SK-N-SH (cell line): Measurements from ENCODE around the gene PHACTR3. TPM values are rescaled to one million over a fixed set of nuclear protein-coding genes. Genes with fewer than 3 reads are reported as not detected.

Source experiments
- CTCF ChIA-PET: fragments of 300-600, 350-600 bp; formaldehyde crosslinking; extraction: SDS; loops from one replicate; lab custom pipeline; 2021; lab: Yijun Ruan, JAX
- POLR2A ChIA-PET: fragments of 350-600 bp; sonication (Branson Sonifier 250); formaldehyde crosslinking; extraction: SDS; loops from one replicate; lab custom pipeline; 2020; ENCODE audit warnings: antibody characterized with exemption, inconsistent platforms; lab: Yijun Ruan, JAX
- DNase-seq: peaks from one replicate; pipeline ENCODE4 v3.0.0; 2012
- H2AFZ ChIP-seq: fragments of 200-600 bp; sonication (generic); 2 replicates; pipeline ENCODE4 v1.8.1; 2016; ENCODE audit warnings: antibody characterized with exemption, mild to moderate bottlenecking, low read depth
- H3F3A ChIP-seq: fragments of 200-600 bp; sonication (generic); replicated peaks from 2 replicates; pipeline ENCODE3; 2016; ENCODE audit warnings: antibody characterized with exemption, mild to moderate bottlenecking; ENCODE audit not compliant: insufficient read depth
- H3K27ac ChIP-seq, 2 experiments: fragments of 200-500 bp in 1 of 2; fragments of 200-600 bp in 1 of 2; sonication (Bioruptor generic) in 1 of 2; sonication (generic), shearing (Covaris generic) in 1 of 2; 2 replicates each; pipeline versions ENCODE4 v1.5.1 to v1.6.1; 2014 to 2016; ENCODE audit warnings: low read depth in 2 of 2, inconsistent platforms in 1 of 2, low read length in 1 of 2, mild to moderate bottlenecking in 1 of 2, mixed read lengths in 1 of 2
- H3K27me3 ChIP-seq: fragments of 200-600 bp; sonication (generic), shearing (Covaris generic); 2 replicates; pipeline ENCODE4 v1.6.1; 2016; ENCODE audit warnings: mixed run types; ENCODE audit not compliant: insufficient read depth
- H3K36me3 ChIP-seq, 2 experiments: fragments of 200-500 bp in 1 of 2; fragments of 200-600 bp in 1 of 2; sonication (Bioruptor generic) in 1 of 2; sonication (generic) in 1 of 2; replicated peaks in 1 of 2; 2 replicates each; pipeline versions ENCODE3 to v1.5.1; 2014 to 2016; ENCODE audit warnings: low read length in 1 of 2, mild to moderate bottlenecking in 1 of 2; ENCODE audit not compliant: insufficient read depth in 2 of 2, control insufficient read depth in 1 of 2
- H3K4me1 ChIP-seq, 2 experiments: fragments of 200-500 bp in 1 of 2; fragments of 200-600 bp in 1 of 2; sonication (Bioruptor generic) in 1 of 2; sonication (generic), shearing (Covaris generic) in 1 of 2; 2 replicates each; pipeline versions ENCODE4 v1.5.1 to v1.6.1; 2014 to 2016; ENCODE audit warnings: low read depth in 1 of 2, low read length in 1 of 2, mixed run types in 1 of 2; ENCODE audit not compliant: insufficient read depth in 2 of 2, control insufficient read depth in 1 of 2
- H3K4me2 ChIP-seq: fragments of 200-600 bp; sonication (generic), shearing (Covaris generic); 2 replicates; pipeline ENCODE4 v1.6.1; 2017; ENCODE audit warnings: mixed run types
- H3K4me3 ChIP-seq, 2 experiments: fragments of 200-500 bp in 1 of 2; fragments of 200-600 bp in 1 of 2; sonication (Bioruptor generic) in 1 of 2; sonication (generic), shearing (Covaris generic) in 1 of 2; 2 replicates each; pipeline versions ENCODE4 v1.5.1 to v1.8.1; 2014 to 2016; ENCODE audit warnings: low read depth in 2 of 2, inconsistent platforms in 1 of 2, low read length in 1 of 2, mild to moderate bottlenecking in 1 of 2, mixed read lengths in 1 of 2, moderate library complexity in 1 of 2
- H3K79me2 ChIP-seq: fragments of 200-600 bp; sonication (generic); 2 replicates; pipeline ENCODE4 v1.8.1; 2017; ENCODE audit warnings: mild to moderate bottlenecking; ENCODE audit not compliant: insufficient read depth
- H3K9ac ChIP-seq: fragments of 200-600 bp; sonication (generic); 2 replicates; pipeline ENCODE4 v1.6.1; 2017; ENCODE audit warnings: mixed run types
- H3K9me2 ChIP-seq: fragments of 200-600 bp; sonication (generic); 2 replicates; pipeline ENCODE4 v1.6.1; 2017; ENCODE audit warnings: mixed run types
- H3K9me3 ChIP-seq: fragments of 200-600 bp; sonication (generic); 2 replicates; pipeline ENCODE4 v1.6.1; 2017; ENCODE audit warnings: mixed run types, mild to moderate bottlenecking, moderate library complexity
- H4K20me1 ChIP-seq: fragments of 200-600 bp; sonication (generic); 2 replicates; pipeline ENCODE4 v1.6.1; 2017; ENCODE audit warnings: mild to moderate bottlenecking, mixed run types; ENCODE audit not compliant: insufficient read depth
- ELF1 ChIP-seq: IDR thresholded peaks from 2 replicates; pipeline ENCODE4 v1.4.0; 2012
- EP300 ChIP-seq, 2 experiments: IDR thresholded peaks; 2 replicates each; pipeline versions ENCODE4 v1.4.0 to v1.6.1; 2012; ENCODE audit warnings: borderline replicate concordance in 1 of 2, low read depth in 1 of 2, low read length in 1 of 2
- FOSL2 ChIP-seq: IDR thresholded peaks from 2 replicates; pipeline ENCODE4 v1.4.0; 2012; ENCODE audit warnings: low read depth, mild to moderate bottlenecking, moderate library complexity, borderline replicate concordance
- FOXM1 ChIP-seq: IDR thresholded peaks from 2 replicates; pipeline ENCODE4 v1.4.0; 2012; ENCODE audit warnings: low read depth, mild to moderate bottlenecking
- MAX ChIP-seq: IDR thresholded peaks from 2 replicates; pipeline ENCODE4 v1.4.0; 2012; ENCODE audit warnings: low read depth
- MEF2A ChIP-seq: IDR thresholded peaks from 2 replicates; pipeline ENCODE4 v1.4.0; 2012; ENCODE audit warnings: low read depth, borderline replicate concordance
- MXI1 ChIP-seq: IDR thresholded peaks from 2 replicates; pipeline ENCODE4 v1.6.1; 2012; ENCODE audit warnings: mild to moderate bottlenecking, low read depth, low read length, improper control_type of control experiment
- NFIC ChIP-seq: IDR thresholded peaks from 2 replicates; pipeline ENCODE4 v1.4.0; 2012; ENCODE audit warnings: borderline replicate concordance
- PBX3 ChIP-seq: IDR thresholded peaks from 2 replicates; pipeline ENCODE4; 2012
- RAD21 ChIP-seq: IDR thresholded peaks from 2 replicates; pipeline ENCODE4 v1.6.1; 2012; ENCODE audit warnings: mild to moderate bottlenecking, low read length
- RCOR1 ChIP-seq: fragments of 150-350 bp; IDR thresholded peaks from 2 replicates; pipeline ENCODE4 v1.6.1; 2017; ENCODE audit warnings: antibody characterized with exemption, low read length
- RFX5 ChIP-seq: IDR thresholded peaks from 2 replicates; pipeline ENCODE4 v1.6.1; 2012; ENCODE audit warnings: mild to moderate bottlenecking, improper control_type of control experiment, low read length
- SMC3 ChIP-seq: IDR thresholded peaks from 2 replicates; pipeline ENCODE4 v1.6.1; 2012; ENCODE audit warnings: low read depth, low read length, improper control_type of control experiment
- TAF1 ChIP-seq: IDR thresholded peaks from 2 replicates; pipeline ENCODE4 v1.6.1; 2012; ENCODE audit warnings: low read depth, mild to moderate bottlenecking, low read length, moderate library complexity, borderline replicate concordance
- TCF12 ChIP-seq: IDR thresholded peaks from 2 replicates; pipeline ENCODE4 v1.4.0; 2012
- USF1 ChIP-seq: IDR thresholded peaks from 2 replicates; pipeline ENCODE4 v1.4.0; 2012; ENCODE audit warnings: low read depth, borderline replicate concordance
- YY1 ChIP-seq: IDR thresholded peaks from 2 replicates; pipeline ENCODE4 v1.4.0; 2012; ENCODE audit warnings: low read depth, mild to moderate bottlenecking
- ZBTB33 ChIP-seq: IDR thresholded peaks from 2 replicates; pipeline ENCODE4 v1.4.0; 2012; ENCODE audit warnings: low read depth, borderline replicate concordance
- WGBS: methylation state at CpG from one replicate; pipeline ENCODE4 v1.1.6; 2017; ENCODE audit warnings: low lambda C conversion rate; 5-methylcytosine and 5-hydroxymethylcytosine counted together
- polyA plus RNA-seq, 3 experiments: library from polyadenylated mRNA; depleted of rRNA; stranded (reverse); fragments of >200 nt; gene quantifications; 2 replicates each; pipeline ENCODE4 v1.2.3, GENCODE V29; 2012

The PHACTR3 gene
- polyA plus RNA-seq, 1 of the 3 experiments (the other 2 are of a cell fraction): 0.10 TPM

- 3% methylated on average over 19 of the region's 88 CpGs for WGBS
- peak; percentile 84 for DNase-seq
- peaks cover 0 to 3% of the 10 kb centered on the region in 2 experiments; a peak in 1 of 4 replicates for H3K4me1 ChIP-seq
- no peaks in the 10 kb centered on the region for H3K36me3 ChIP-seq
- peak overlapping the region in 1 of 2 experiments; percentile 47; a peak in 2 of 4 replicates for H3K4me3 ChIP-seq
- ChIA-PET CTCF (interaction anchor here (1.4 to 10.7 kb wide), 3 partner anchors 25 to 145 kb away, joined by 5 to 190 read pairs (median 17); no protein-coding TSS in a partner anchor), POLR2A (interaction anchor here (0.6 to 1.4 kb wide), 7 partner anchors 8 to 155 kb away, joined by 3 to 7 read pairs (median 3); no protein-coding TSS in a partner anchor)
- H3F3A ChIP-seq: no peaks in the 10 kb centered on the region
- no peak overlapping the region for H3K9ac ChIP-seq
- no peaks in the 10 kb centered on the region for H3K9me2 ChIP-seq
- H2AFZ ChIP-seq: no peak overlapping the region
- H3K9me3 ChIP-seq: no peaks in the 10 kb centered on the region
- H3K4me2 ChIP-seq: no peak overlapping the region
- no peaks in the 10 kb centered on the region for H3K79me2 ChIP-seq
- H4K20me1 ChIP-seq: no peaks in the 10 kb centered on the region
- H3K27me3 ChIP-seq: peaks cover 16% of the 10 kb centered on the region
- TF ChIP-seq MXI1 (0 out of 2 replicates have a peak, but pooled peaks have one; percentile 7), MEF2A (no peak)
- peak overlapping the region in 1 of 2 experiments; percentile 50; a peak in 2 of 4 replicates for H3K27ac ChIP-seq
Measured at GRCh38 chr20:59604741-59605600, 631 bp downstream of the PHACTR3 start.

GRCh38 chr20:59605601-59606364 is 1.4 kb downstream of the PHACTR3 start:
- peak; percentile 66 for DNase-seq
- no peak for TF ChIP-seq YY1
- no peak for TF ChIP-seq RCOR1
- no peak for TF ChIP-seq SMC3
- TF ChIP-seq ZBTB33: no peak
- TF ChIP-seq NFIC: no peak
- TF ChIP-seq FOSL2: no peak
- TF ChIP-seq RAD21: no peak
- TF ChIP-seq USF1: no peak
- no peak for TF ChIP-seq ELF1
- no peak for TF ChIP-seq FOXM1
- TF ChIP-seq PBX3: no peak
- no peak for TF ChIP-seq RFX5
- TF ChIP-seq TCF12: no peak
- TF ChIP-seq EP300 (IDR thresholded peaks at IDR 0.05; ENCODE audit: borderline replicate concordance in 1 of 2, low read depth in 1 of 2, low read length in 1 of 2): no peak
- TF ChIP-seq MAX: no peak
- TF ChIP-seq TAF1: no peak
- Histone ChIP-seq H4K20me1 (no peaks in the 10 kb centered on the region), H3K4me2 (no peak overlapping the region), H3K9me2 (no peaks in the 10 kb centered on the region), H3K4me3 (peak overlapping the region in 1 of 2 experiments; percentile 47; a peak in 2 of 4 replicates), H3F3A (no peaks in the 10 kb centered on the region), H3K27me3 (peaks cover 16% of the 10 kb centered on the region), H3K9ac (no peak overlapping the region), H3K9me3 (no peaks in the 10 kb centered on the region), H3K27ac (peak overlapping the region in 1 of 2 experiments; percentile 50; a peak in 2 of 4 replicates), H2AFZ (no peak overlapping the region), H3K79me2 (no peaks in the 10 kb centered on the region), H3K4me1 (peaks cover 0 to 3% of the 10 kb centered on the region in 2 experiments; a peak in 1 of 4 replicates), H3K36me3 (no peaks in the 10 kb centered on the region)
- ChIA-PET POLR2A (interaction anchor here (0.8 to 1.4 kb wide), 3 partner anchors 9 to 139 kb away, joined by 3 read pairs; no protein-coding TSS in a partner anchor), CTCF (interaction anchor here (0.9 to 10.7 kb wide), 7 partner anchors 8 to 328 kb away, joined by 3 to 190 read pairs (median 3); partner anchors contain the start of gene SYCP2)
- 8% methylated on average over 12 of the region's 26 CpGs for WGBS
